ENCODE measurements around the gene IL15.
"Not testable (repeated sequence)": the region's sequence is repeated elsewhere in the genome, so short reads cannot be mapped to it uniquely, and the experiment has no call there.

Gene IL15

GRCh38 chr4:141646969-141647368, 10.6 kb downstream of the IL15 start:
- DNase-seq: no peak

GRCh38 chr4:141647966-141648365, 11.6 kb downstream of the IL15 start:
- no peak for DNase-seq

GRCh38 chr4:141652161-141652778, 15.9 kb downstream of the IL15 start:
- DNase-seq: no peak

DNA sequence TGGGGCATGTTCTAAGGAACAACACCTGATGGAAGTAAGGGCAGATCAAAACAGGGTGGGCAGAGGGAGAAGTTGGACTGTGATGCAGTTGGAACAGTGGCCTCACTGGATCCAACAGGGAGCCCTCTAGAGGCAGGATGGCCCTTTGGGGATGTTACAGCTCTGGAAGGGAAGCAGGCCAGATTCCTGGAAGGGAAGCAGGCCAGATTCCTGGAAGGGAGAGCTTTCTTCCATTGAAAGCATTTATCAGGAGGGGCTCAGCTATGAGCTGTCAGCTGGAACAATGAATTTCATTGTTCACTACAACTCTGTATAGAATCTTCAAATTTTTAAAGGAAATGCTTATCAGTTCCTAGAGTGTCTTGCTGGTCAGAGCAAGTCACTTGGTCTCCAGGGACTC, 17.7 kb downstream of the IL15 start:
- DNase-seq: no peak

DNA sequence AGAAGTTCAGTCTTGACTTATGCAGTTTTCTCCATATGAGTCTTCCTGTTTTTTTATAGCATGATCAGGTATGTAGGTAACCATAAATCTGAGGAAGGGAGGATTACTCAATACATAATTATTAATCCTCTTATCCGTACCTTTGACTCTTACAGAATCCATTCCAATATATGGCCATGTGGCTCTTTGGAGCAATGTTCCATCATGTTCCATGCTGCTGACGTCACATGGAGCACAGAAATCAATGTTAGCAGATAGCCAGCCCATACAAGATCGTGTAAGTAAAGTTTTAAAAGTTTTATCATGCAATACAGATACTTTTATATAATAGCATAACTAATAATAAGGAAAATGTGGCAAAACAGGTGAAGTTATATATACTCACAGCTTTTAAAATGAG, 19.6 kb downstream of the IL15 start:
- no peak for DNase-seq

- DNase-seq: no peak
Measured at GRCh38 chr4:141657550-141658250, 21.3 kb downstream of the IL15 start.

DNA sequence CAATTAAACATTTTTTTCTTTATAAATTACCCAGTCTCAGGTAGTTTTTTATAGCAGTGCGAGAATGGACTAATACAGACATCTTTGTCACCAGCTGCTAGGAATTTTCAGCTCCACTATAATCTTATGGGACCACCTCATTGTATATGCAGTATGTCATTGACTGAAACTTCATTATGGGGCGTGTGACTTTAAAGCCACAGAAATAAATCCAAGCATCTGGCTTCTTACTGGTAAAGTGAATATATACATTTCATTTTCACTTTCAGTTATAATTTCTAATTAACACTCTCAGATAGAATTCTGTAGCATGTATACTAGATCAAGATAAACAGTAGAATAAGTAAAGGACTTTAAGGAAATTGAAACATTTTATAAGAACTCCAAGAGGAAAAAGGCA, 21.9 kb downstream of the IL15 start:
- DNase-seq: no peak

DNA sequence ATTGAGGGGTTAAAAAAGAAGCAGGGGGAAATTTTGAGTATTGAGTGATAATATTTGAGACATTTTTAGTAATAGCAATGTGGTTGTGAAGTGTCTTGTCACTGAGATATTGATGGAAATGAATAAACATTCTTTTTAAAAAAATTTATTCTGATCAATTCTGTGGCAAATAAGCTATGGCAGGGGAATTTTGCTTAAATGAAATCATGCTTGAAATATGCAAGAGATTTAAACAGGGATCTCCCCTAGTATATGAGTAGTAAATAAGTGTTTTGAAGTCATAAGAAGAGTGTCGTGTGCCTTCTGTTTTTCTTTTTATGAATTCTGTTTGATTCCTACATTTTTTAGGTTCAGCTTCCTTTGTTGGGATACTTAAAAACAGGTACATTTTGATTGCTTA, 23.2 kb downstream of the IL15 start:
- no peak for DNase-seq

- no peak for DNase-seq
Measured at GRCh38 chr4:141660880-141661279, 24.5 kb downstream of the IL15 start.

DNA sequence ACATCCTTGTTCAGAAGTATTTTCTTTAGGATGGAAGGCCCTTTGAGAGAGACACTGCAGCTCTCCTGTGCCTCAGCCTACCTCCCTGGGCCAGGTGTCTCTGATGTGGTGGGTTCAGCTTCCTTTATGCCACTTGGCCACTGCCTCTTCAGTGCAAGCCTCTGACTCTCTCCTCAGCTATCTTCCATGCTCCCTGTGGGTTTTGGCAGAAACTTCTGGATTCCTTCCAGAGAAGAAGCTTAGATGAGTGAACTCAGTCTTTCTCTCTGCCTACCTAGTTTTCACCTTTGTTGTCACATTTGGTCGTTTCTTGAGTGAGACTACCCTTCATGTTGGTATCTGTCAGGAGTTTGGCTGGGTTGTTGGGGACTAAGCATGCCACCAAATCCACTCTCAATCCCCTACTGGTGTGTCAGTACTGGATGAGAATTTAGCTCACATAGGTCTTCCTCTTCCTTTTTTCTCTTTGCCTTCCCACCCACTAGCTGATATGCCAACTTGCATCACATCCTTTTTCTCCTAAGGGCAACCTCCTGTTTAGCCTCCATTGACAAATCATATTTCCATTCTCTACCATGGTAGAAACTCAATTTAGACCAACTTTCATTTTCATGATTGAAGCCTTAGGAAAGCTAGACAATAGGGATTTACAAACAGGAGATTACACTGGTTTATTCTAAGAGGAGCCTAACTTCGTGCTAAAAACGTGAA, 32.0 kb downstream of the IL15 start:
- no peak for DNase-seq

- no peak for DNase-seq
Measured at GRCh38 chr4:141669501-141669900, 33.1 kb downstream of the IL15 start.

DNA sequence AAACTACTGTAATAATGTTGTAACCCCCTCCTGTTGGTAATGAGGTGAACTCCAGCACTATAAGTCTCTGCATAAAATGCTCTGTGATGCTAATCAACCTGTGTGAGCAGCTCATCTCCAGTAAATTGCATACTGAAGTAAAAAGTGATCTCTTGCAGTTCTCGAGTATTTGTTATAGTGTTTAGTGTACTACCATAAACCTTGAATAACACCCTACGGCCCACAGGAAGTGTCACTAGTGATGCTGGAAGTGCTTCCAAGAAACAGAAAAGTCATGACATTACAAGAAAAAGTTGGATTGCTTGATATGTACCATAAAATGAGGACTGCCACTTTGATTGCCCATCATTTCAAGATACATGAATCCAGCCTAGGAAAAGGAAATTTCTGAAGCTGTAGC, 39.0 kb downstream of the IL15 start:
- no peak for DNase-seq

- DNase-seq: no peak
Measured at GRCh38 chr4:141676087-141676670, 39.8 kb downstream of the IL15 start.

GRCh38 chr4:141680060-141680459, 43.7 kb downstream of the IL15 start:
- DNase-seq: no peak

- no peak for DNase-seq
Measured at GRCh38 chr4:141684785-141685184, 48.4 kb downstream of the IL15 start.

DNA sequence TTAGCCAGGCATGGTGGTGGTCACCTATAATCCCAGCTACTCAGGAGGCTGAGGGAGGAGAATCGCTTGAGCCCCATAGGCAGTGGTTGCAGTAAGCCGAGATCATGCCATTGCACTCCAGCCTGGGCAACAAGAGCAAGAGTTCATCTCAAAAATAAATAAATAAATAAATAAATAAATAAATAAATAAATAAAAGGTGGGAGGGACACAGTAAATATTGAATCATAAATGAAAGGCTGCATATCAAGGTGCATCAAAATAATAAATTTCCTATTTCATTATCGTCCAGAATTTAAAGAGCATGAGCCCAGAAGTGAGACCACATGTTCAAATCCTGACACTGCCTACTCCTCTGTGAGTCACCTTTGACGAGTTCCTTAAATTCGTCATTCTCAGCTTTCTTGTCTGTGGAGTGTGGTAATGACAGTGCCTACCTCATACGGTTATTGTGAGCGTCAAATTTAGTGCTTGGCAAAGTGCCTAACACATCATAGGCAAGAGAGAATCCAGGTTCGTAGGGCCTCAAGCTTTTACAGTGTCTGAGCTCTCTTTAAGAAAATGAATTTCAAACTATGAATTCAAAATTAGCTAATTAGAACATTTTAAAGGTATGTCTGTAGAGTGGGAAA, 49.9 kb downstream of the IL15 start:
- no peak for DNase-seq

GRCh38 chr4:141686879-141687278, 50.5 kb downstream of the IL15 start:
- peak in 1 of 51 donors; percentile 3 for DNase-seq

GRCh38 chr4:141689726-141690296, 53.4 kb downstream of the IL15 start:
- not testable (repeated sequence) for DNase-seq

- DNase-seq: not testable (repeated sequence)
Measured at GRCh38 chr4:141691247-141691646, 54.9 kb downstream of the IL15 start.

GRCh38 chr4:141692081-141692480, 55.7 kb downstream of the IL15 start:
- DNase-seq: no peak

DNA sequence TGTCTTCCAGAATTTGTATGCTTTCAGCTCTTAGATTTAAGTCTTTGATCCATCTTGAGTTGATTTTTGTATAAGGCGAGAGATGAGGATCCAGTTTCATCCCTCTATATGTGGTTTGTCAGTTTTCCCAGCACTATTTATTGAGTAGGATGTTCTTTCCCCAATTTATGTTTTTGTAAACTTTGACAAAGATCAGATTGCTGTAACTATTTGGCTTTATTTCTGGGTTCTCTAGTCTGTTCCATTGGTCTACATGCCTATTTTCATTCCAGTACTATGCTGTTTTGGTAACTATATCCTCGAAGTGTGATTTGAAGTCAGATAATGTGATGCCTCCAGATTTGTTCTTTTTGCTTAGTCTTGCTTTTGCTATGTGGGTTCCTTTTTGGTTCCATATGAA, 60.7 kb downstream of the IL15 start:
- no peak for DNase-seq
